Type B pancreatic cell (in vitro differentiated cells): ENCODE results near the gene CDC42BPA. TPM values are rescaled to one million over a fixed set of nuclear protein-coding genes. Genes with fewer than 3 reads are reported as not detected.
"Not testable (repeated sequence)": the region's sequence is repeated elsewhere in the genome, so short reads cannot be mapped to it uniquely, and the experiment has no call there.

ENCODE experiments used
- DNase-seq: peaks from one replicate; pipeline ENCODE4 v3.0.0; 2021; ENCODE audit warnings: mixed read lengths; ENCODE audit not compliant: unreplicated experiment; ENCODE audit errors: extremely low spot score
- H3K27ac Mint-ChIP-seq: 2 replicates; pipeline ENCODE4 v1.8.0; 2021; ENCODE audit warnings: mild to moderate bottlenecking, mixed read lengths
- H3K27me3 Mint-ChIP-seq: 2 replicates; pipeline ENCODE4 v1.8.0; 2021; ENCODE audit warnings: mixed read lengths
- H3K36me3 Mint-ChIP-seq: 2 replicates; pipeline ENCODE4 v1.8.0; 2021; ENCODE audit warnings: mixed read lengths
- H3K4me1 Mint-ChIP-seq: one replicate; pipeline ENCODE4 v1.8.0; 2021; ENCODE audit warnings: mixed read lengths; ENCODE audit not compliant: unreplicated experiment
- H3K4me3 Mint-ChIP-seq: 2 replicates; pipeline ENCODE4 v1.8.0; 2021; ENCODE audit warnings: mild to moderate bottlenecking, mixed read lengths
- H3K9me3 Mint-ChIP-seq: 2 replicates; pipeline ENCODE4 v1.8.0; 2021; ENCODE audit warnings: mixed read lengths
- CTCF ChIP-seq: fragments of 200-600 bp; sonication (generic); conservative IDR thresholded peaks from 2 replicates; pipeline ENCODE4 v1.5.0; 2021; ENCODE audit warnings: antibody characterized with exemption, mild to moderate bottlenecking
- total RNA-seq: library from RNA; stranded (reverse); gene quantifications from 2 replicates; pipeline ENCODE4 v1.2.1, GENCODE V29; 2021; ENCODE audit warnings: low replicate concordance

Gene CDC42BPA
- total RNA-seq, 1 donor from 2014 or later = 33.8 TPM

- Mint-ChIP-seq H3K27ac (no peak overlapping the region), H3K4me1 (peaks cover 5% of the 10 kb centered on the region), H3K4me3 (no peak overlapping the region), H3K9me3 (no peaks in the 10 kb centered on the region), H3K27me3 (no peaks in the 10 kb centered on the region), H3K36me3 (peaks cover 4% of the 10 kb centered on the region)
- no peak for DNase-seq
- TF ChIP-seq CTCF = no peak
These were observed 22.7 kb downstream of the CDC42BPA start for GRCh38 chr1:227295609-227296008.

GRCh38 chr1:227285745-227286144 lies 32.5 kb downstream of the CDC42BPA start:
- Mint-ChIP-seq H3K27ac (no peak overlapping the region), H3K27me3 (no peaks in the 10 kb centered on the region), H3K4me1 (no peaks in the 10 kb centered on the region), H3K36me3 (peaks cover 27% of the 10 kb centered on the region), H3K4me3 (no peak overlapping the region), H3K9me3 (peaks cover 20% of the 10 kb centered on the region)
- no peak for TF ChIP-seq CTCF
- no peak for DNase-seq

GRCh38 chr1:227281371-227281770 lies 36.9 kb downstream of the CDC42BPA start:
- Mint-ChIP-seq H3K4me1 (no peaks in the 10 kb centered on the region), H3K36me3 (peaks cover 14% of the 10 kb centered on the region), H3K27me3 (no peaks in the 10 kb centered on the region), H3K27ac (no peak overlapping the region), H3K4me3 (no peak overlapping the region), H3K9me3 (peaks cover 10% of the 10 kb centered on the region)
- no peak for DNase-seq
- no peak for TF ChIP-seq CTCF

GRCh38 chr1:227280836-227281235 lies 37.5 kb downstream of the CDC42BPA start:
- Mint-ChIP-seq H3K4me1 (no peaks in the 10 kb centered on the region), H3K4me3 (no peak overlapping the region), H3K27me3 (no peaks in the 10 kb centered on the region), H3K36me3 (peaks cover 8% of the 10 kb centered on the region), H3K9me3 (peaks cover 5% of the 10 kb centered on the region), H3K27ac (no peak overlapping the region)
- TF ChIP-seq CTCF = no peak
- DNase-seq = no peak

- DNase-seq, H3K27me3 Mint-ChIP-seq, H3K9me3 Mint-ChIP-seq, H3K27ac Mint-ChIP-seq, H3K36me3 Mint-ChIP-seq, H3K4me3 Mint-ChIP-seq, H3K4me1 Mint-ChIP-seq: not testable (repeated sequence)
These were observed 42.1 kb downstream of the CDC42BPA start for GRCh38 chr1:227276156-227276693.

GRCh38 chr1:227273557-227273956 lies 44.7 kb downstream of the CDC42BPA start:
- Mint-ChIP-seq H3K27me3 (no peaks in the 10 kb centered on the region), H3K9me3 (peaks cover 5% of the 10 kb centered on the region), H3K36me3 (peaks cover 3% of the 10 kb centered on the region), H3K4me3 (no peak overlapping the region), H3K4me1 (no peaks in the 10 kb centered on the region), H3K27ac (no peak overlapping the region)
- DNase-seq = no peak
- TF ChIP-seq CTCF = no peak
